OCI-LY3 (cell line): Measurements from ENCODE around the gene CTNNA3.

Experiments used
- CTCF ChIP-seq: fragments of 200-600, 300-600 bp; sonication (generic); IDR thresholded peaks from 2 replicates; pipeline ENCODE4 v1.5.1; 2014; ENCODE audit warnings: antibody characterized with exemption, low read length, low read depth
- EZH2phosphoT487 ChIP-seq: fragments of 200-600 bp; shearing (Covaris generic); IDR thresholded peaks from 2 replicates; pipeline ENCODE4 v1.6.1; 2018; ENCODE audit warnings: antibody characterized with exemption, mixed run types, low read depth

DNA sequence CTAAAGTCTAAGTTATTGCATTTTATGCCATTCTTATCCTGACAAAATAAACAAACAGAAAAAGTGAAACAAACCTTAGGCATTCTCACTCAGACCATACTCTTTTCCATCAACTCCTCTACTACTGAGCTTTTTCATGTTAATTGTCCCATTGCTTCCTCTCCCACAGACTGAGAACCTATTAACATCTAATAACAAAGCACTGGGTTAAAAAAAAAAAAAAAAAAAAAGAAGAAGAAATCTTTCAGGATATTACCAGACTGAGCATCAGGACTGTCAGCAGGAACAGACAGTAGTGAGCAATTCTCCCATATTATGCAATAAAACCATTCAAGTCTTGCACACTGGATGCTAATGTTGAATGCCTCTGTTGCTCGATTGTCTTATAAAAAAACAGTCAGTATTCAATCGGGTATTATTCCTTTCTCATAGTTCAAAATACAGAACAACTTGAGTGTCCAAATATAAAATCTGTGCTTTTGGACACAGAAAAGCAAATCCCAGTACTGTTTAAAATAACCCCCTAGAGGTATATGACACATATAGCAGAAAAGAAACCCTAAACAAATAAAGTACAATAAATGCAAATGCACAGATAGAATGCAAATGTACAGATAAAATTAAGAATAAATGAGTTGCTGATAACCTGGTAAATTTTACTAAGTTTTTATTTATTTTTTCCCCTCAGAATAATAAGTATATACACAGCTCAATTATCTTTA lies 1301.5 kb downstream of the CTNNA3 start:
- TF ChIP-seq CTCF (no peak), EZH2phosphoT487 (no peak)
